ENCODE measurements around the gene ZNF512B.
"Not testable (repeated sequence)": the region's sequence is repeated elsewhere in the genome, so short reads cannot be mapped to it uniquely, and the experiment has no call there.

Gene ZNF512B

DNA sequence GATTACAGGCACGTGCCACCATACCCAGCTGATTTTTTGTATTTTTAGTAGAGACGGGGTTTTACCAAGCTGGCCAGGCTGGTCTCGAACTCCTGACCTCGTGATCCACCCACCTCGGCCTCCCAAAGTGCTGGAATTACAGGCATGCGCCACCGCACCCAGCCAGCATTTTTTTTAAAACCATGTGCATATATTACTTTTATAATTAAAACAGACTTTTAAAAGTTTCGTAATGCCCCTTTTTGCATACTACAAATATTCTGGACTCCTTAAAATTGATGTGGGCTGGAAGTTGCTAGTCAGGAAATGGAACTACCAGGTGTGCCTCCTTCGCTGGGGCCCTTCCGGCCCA, 2.2 kb upstream of the ZNF512B start:
- H3K4me2 ChIP-seq (ENCODE audit: low read length); H3K36me3 ChIP-seq (ENCODE audit: control insufficient read depth, insufficient read depth, low read length); DNase-seq; H3K4me1 ChIP-seq (ENCODE audit: control insufficient read depth, low read depth, low read length); H2AK5ac ChIP-seq (ENCODE audit: low read length); H3K79me2 ChIP-seq (ENCODE audit: control insufficient read depth, insufficient read depth, low read length); H3K23ac ChIP-seq (ENCODE audit: low read length); H4K5ac ChIP-seq (ENCODE audit: low read length); H3K27me3 ChIP-seq (ENCODE audit: insufficient read depth, low read length, poor library complexity); H4K8ac ChIP-seq (ENCODE audit: low read depth, low read length); H3K27ac ChIP-seq (ENCODE audit: low read depth, low read length); H3K79me1 ChIP-seq (ENCODE audit: low read length); H2BK5ac ChIP-seq (ENCODE audit: low read length); H3K18ac ChIP-seq (ENCODE audit: low read length); H2BK120ac ChIP-seq (ENCODE audit: low read depth, low read length); H2BK15ac ChIP-seq (replicated peaks; ENCODE audit: low read depth); H3K56ac ChIP-seq (ENCODE audit: low read length); H3K9ac ChIP-seq (ENCODE audit: low read length); H3K4me3 ChIP-seq (ENCODE audit: low read length); H3K4ac ChIP-seq (ENCODE audit: low read depth, low read length): not testable (repeated sequence)
- no CpG with 5 or more reads among the region's 10 CpGs for WGBS (ENCODE audit: extremely low coverage, insufficient coverage, low lambda C conversion rate)

DNA sequence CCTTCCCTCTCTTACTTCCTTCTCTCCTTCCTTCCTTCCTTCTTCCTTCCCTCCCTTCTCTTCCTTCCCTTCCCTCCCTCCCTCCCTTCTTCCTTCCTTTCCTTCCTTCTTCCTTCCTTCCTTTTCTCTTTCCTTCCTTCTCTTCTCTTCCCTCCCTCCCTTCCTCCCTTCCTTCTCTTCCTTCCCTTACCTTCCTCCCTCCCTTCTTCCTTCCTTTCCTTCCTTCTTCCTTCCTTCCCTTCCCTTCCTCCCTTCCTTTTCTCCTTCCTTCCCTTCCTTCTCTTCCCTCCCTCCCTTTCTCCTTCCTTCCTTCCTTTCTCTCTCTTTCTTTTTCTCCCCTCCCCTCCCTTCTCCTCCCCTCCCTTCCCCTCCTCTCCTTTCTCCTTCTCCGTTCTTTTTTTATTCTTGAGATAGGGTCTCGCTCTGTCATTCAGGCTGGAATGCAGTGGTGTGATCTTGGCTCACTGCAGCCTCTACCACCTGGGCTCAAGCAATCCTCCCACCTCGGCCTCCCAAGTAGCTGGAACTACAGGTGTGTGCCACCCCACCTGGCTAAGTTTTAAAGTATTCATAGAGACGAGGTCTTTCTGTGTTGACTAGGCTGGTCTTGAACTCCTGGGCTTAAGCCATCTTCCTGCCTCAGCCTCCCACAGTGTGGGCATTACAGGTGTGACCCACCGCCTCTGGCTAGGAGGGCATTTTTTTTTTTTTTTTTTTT, 1.1 kb upstream of the ZNF512B start:
- H3K4me1 ChIP-seq (ENCODE audit: control insufficient read depth, low read depth, low read length): no peaks in the 10 kb centered on the region
- no peak overlapping the region for H4K5ac ChIP-seq (ENCODE audit: low read length)
- no peaks in the 10 kb centered on the region for H3K79me1 ChIP-seq (ENCODE audit: low read length)
- no peaks in the 10 kb centered on the region for H3K27me3 ChIP-seq (ENCODE audit: insufficient read depth, low read length, poor library complexity)
- H3K18ac ChIP-seq (ENCODE audit: low read length): no peak overlapping the region
- peaks cover 6% of the 10 kb centered on the region for H3K36me3 ChIP-seq (ENCODE audit: control insufficient read depth, insufficient read depth, low read length)
- WGBS (ENCODE audit: extremely low coverage, insufficient coverage, low lambda C conversion rate): no CpG with 5 or more reads among the region's 5 CpGs
- no peak overlapping the region for H2AK5ac ChIP-seq (ENCODE audit: low read length)
- no peak overlapping the region for H3K27ac ChIP-seq (ENCODE audit: low read depth, low read length)
- no peak overlapping the region for H2BK5ac ChIP-seq (ENCODE audit: low read length)
- H3K4me3 ChIP-seq (ENCODE audit: low read length): no peak overlapping the region
- H3K79me2 ChIP-seq (ENCODE audit: control insufficient read depth, insufficient read depth, low read length): no peaks in the 10 kb centered on the region
- no peak overlapping the region for H2BK120ac ChIP-seq (ENCODE audit: low read depth, low read length)
- peak overlapping the region; percentile 89 for H3K56ac ChIP-seq (ENCODE audit: low read length)
- no peak overlapping the region for H3K9ac ChIP-seq (ENCODE audit: low read length)
- no peak overlapping the region for H3K4ac ChIP-seq (ENCODE audit: low read depth, low read length)
- no peak for DNase-seq
- no peak overlapping the region for H3K23ac ChIP-seq (ENCODE audit: low read length)
- no peak overlapping the region for H4K8ac ChIP-seq (ENCODE audit: low read depth, low read length)
- no peak overlapping the region for H3K4me2 ChIP-seq (ENCODE audit: low read length)
- no peak overlapping the region for H2BK15ac ChIP-seq (replicated peaks; ENCODE audit: low read depth)

DNA sequence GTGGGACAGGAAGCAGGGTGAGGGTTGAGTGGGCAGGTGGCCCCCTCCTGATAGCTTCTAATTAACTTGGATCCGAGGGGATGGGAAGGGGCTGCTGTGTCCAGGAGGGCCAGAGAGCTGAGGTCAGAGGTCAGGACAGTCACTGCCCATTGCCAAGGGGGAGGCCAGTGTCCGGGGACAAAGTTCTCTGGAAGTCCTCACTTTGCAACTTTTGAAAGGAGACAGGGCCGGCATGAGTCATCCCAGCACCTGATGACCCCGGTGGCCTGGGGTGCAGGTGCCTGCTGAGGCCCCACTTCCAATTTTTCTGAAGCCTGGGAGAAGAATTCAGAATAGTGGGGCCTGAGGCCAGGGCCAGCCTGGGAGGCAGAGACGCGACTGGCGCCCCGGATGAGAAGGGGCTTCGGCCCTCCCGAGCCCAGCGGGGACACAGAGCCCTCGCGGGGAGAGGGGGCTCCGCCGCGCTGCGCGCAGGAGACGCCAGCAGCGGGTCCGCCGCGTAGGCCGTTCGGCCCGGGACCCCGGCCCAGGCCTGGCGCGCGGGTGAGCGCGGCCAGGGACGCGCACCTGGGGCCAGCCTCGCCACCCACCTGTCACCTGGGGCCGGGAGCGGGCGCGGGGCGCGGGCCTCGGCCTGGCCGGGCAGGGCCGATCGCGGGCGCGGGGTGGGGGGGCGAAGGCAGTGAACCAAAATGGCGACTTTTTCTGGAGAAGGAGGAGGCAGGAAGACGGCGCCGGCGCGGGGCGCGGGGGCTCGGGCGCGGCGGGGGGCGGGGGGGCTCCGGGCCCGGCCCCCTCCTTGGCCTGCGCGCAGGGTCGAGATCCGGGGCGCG, 586 bp downstream of the ZNF512B start:
- Histone ChIP-seq H3K36me3 (ENCODE audit: control insufficient read depth, insufficient read depth, low read length) (peaks cover 8% of the 10 kb centered on the region), H3K4me3 (ENCODE audit: low read length) (peak overlapping the region; percentile 47), H3K18ac (ENCODE audit: low read length) (peak overlapping the region; percentile 77), H3K4ac (ENCODE audit: low read depth, low read length) (no peak overlapping the region), H3K79me1 (ENCODE audit: low read length) (no peaks in the 10 kb centered on the region), H2AK5ac (ENCODE audit: low read length) (no peak overlapping the region), H2BK120ac (ENCODE audit: low read depth, low read length) (no peak overlapping the region), H2BK15ac (replicated peaks; ENCODE audit: low read depth) (no peak overlapping the region), H3K23ac (ENCODE audit: low read length) (no peak overlapping the region), H3K4me1 (ENCODE audit: control insufficient read depth, low read depth, low read length) (no peaks in the 10 kb centered on the region), H3K56ac (ENCODE audit: low read length) (peak overlapping the region; percentile 88), H3K9ac (ENCODE audit: low read length) (peak overlapping the region; percentile 81), H3K27me3 (ENCODE audit: insufficient read depth, low read length, poor library complexity) (no peaks in the 10 kb centered on the region), H4K5ac (ENCODE audit: low read length) (no peak overlapping the region), H4K8ac (ENCODE audit: low read depth, low read length) (peak overlapping the region; percentile 41), H3K79me2 (ENCODE audit: control insufficient read depth, insufficient read depth, low read length) (no peaks in the 10 kb centered on the region), H3K4me2 (ENCODE audit: low read length) (peak overlapping the region; percentile 64), H2BK5ac (ENCODE audit: low read length) (no peak overlapping the region), H3K27ac (ENCODE audit: low read depth, low read length) (no peak overlapping the region)
- no CpG with 5 or more reads among the region's 70 CpGs for WGBS (ENCODE audit: extremely low coverage, insufficient coverage, low lambda C conversion rate)
- DNase-seq: no peak

DNA sequence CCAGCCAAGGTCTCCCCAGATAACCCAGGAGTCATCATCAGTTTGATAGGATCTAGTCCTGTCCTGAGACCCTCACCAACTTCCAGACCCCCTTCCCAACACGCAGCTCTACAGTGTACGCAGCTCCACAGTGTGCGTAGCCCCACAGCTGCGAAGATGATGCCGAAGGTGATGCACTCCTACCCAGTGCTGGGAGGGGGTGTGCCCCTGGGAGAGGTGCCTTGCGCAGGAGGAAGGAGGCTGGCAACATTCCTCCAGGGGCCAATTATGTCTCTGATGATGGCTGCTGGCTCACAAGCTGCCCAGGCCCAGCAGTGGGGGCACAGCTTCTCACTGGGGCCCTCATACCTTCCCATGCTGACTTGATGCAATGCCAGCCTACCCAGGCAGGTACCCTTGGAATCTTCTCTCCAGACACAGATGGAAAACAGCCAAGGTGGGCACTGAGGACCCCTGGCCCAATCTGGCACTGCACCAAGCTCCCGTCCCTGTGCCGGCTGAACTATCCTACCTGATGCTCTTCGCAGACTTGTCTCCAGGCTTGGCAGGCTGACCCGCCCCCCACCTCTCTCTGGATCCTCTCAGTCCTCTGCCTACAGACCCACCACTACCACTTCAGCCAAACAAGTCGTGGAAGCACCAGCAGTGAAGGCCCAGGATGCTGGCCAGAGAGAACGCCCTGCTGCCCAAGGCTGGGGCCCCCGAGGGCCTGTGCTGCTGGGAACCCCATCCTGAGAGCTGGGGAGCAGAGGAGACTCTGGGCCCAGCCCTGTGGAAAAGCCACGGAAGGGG, 1.4 kb downstream of the ZNF512B start:
- no peak for DNase-seq
- H3K27ac ChIP-seq (ENCODE audit: low read depth, low read length): no peak overlapping the region
- H3K36me3 ChIP-seq (ENCODE audit: control insufficient read depth, insufficient read depth, low read length): peaks cover 11% of the 10 kb centered on the region
- H3K27me3 ChIP-seq (ENCODE audit: insufficient read depth, low read length, poor library complexity): no peaks in the 10 kb centered on the region
- no peak overlapping the region for H2AK5ac ChIP-seq (ENCODE audit: low read length)
- peak overlapping the region; percentile 88 for H3K56ac ChIP-seq (ENCODE audit: low read length)
- H3K23ac ChIP-seq (ENCODE audit: low read length): no peak overlapping the region
- no peaks in the 10 kb centered on the region for H3K4me1 ChIP-seq (ENCODE audit: control insufficient read depth, low read depth, low read length)
- no peak overlapping the region for H4K8ac ChIP-seq (ENCODE audit: low read depth, low read length)
- H3K4me2 ChIP-seq (ENCODE audit: low read length): no peak overlapping the region
- no peak overlapping the region for H4K5ac ChIP-seq (ENCODE audit: low read length)
- H3K79me1 ChIP-seq (ENCODE audit: low read length): no peaks in the 10 kb centered on the region
- peak overlapping the region; percentile 81 for H3K9ac ChIP-seq (ENCODE audit: low read length)
- no peak overlapping the region for H3K4me3 ChIP-seq (ENCODE audit: low read length)
- no CpG with 5 or more reads among the region's 14 CpGs for WGBS (ENCODE audit: extremely low coverage, insufficient coverage, low lambda C conversion rate)
- H2BK5ac ChIP-seq (ENCODE audit: low read length): no peak overlapping the region
- no peaks in the 10 kb centered on the region for H3K79me2 ChIP-seq (ENCODE audit: control insufficient read depth, insufficient read depth, low read length)
- no peak overlapping the region for H3K4ac ChIP-seq (ENCODE audit: low read depth, low read length)
- H2BK120ac ChIP-seq (ENCODE audit: low read depth, low read length): no peak overlapping the region
- no peak overlapping the region for H3K18ac ChIP-seq (ENCODE audit: low read length)
- H2BK15ac ChIP-seq (replicated peaks; ENCODE audit: low read depth): no peak overlapping the region

DNA sequence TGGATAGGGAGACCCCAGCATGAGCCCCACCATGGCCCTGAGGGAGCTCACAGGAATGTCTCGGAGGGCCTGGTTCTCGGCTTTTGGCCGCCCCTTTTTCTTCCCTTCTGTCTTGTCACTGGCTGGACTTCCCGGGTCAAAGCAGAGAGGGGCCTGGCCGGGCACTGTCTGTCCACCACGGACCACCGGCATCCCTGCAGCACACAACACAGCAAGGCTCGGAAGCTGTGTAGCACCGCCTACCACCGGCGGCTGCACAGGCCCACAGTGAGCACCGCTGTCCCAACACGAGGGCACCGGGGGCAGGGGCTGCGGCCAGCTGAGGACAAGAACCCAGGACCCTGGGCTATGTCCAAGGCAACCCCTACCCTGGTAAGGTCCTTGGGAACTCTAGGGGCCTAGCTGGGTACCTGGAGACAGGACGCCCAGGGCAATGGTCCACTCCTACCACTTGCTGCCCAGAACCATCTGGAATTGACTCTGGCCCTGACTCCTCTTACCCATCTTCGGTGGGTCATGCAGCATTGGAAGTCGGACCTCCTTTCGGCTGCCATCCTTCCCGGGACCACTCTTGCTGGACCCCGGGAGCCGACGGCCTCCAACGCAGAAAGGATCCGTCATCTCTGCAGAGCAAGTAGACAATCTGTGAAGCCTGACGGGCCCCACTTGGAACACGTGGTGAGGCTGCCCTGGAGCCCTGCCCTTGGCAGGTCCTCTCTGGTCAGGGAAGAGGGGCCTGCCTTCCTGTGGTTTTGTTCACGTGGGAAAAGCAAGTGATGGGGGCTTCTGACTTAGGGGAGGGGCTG, 2.2 kb downstream of the ZNF512B start:
- no CpG with 5 or more reads among the region's 28 CpGs for WGBS (ENCODE audit: extremely low coverage, insufficient coverage, low lambda C conversion rate)
- H3K4me3 ChIP-seq (ENCODE audit: low read length): no peak overlapping the region
- no peak overlapping the region for H3K23ac ChIP-seq (ENCODE audit: low read length)
- peaks cover 11% of the 10 kb centered on the region for H3K36me3 ChIP-seq (ENCODE audit: control insufficient read depth, insufficient read depth, low read length)
- no peak overlapping the region for H2AK5ac ChIP-seq (ENCODE audit: low read length)
- no peak overlapping the region for H4K5ac ChIP-seq (ENCODE audit: low read length)
- no peaks in the 10 kb centered on the region for H3K79me2 ChIP-seq (ENCODE audit: control insufficient read depth, insufficient read depth, low read length)
- H4K8ac ChIP-seq (ENCODE audit: low read depth, low read length): no peak overlapping the region
- no peak overlapping the region for H3K4ac ChIP-seq (ENCODE audit: low read depth, low read length)
- no peaks in the 10 kb centered on the region for H3K79me1 ChIP-seq (ENCODE audit: low read length)
- no peak overlapping the region for H3K56ac ChIP-seq (ENCODE audit: low read length)
- no peaks in the 10 kb centered on the region for H3K4me1 ChIP-seq (ENCODE audit: control insufficient read depth, low read depth, low read length)
- H2BK15ac ChIP-seq (replicated peaks; ENCODE audit: low read depth): no peak overlapping the region
- H3K27ac ChIP-seq (ENCODE audit: low read depth, low read length): no peak overlapping the region
- no peak for DNase-seq
- no peak overlapping the region for H3K9ac ChIP-seq (ENCODE audit: low read length)
- H3K18ac ChIP-seq (ENCODE audit: low read length): no peak overlapping the region
- H2BK120ac ChIP-seq (ENCODE audit: low read depth, low read length): no peak overlapping the region
- H2BK5ac ChIP-seq (ENCODE audit: low read length): no peak overlapping the region
- no peak overlapping the region for H3K4me2 ChIP-seq (ENCODE audit: low read length)
- no peaks in the 10 kb centered on the region for H3K27me3 ChIP-seq (ENCODE audit: insufficient read depth, low read length, poor library complexity)

Data from mesendoderm (in vitro differentiated cells).